B cell (primary cell): ENCODE results near the gene CPED1. TPM values are rescaled to one million over a fixed set of nuclear protein-coding genes. Genes with fewer than 3 reads are reported as not detected.

Experiments used
- ATAC-seq: fragments of 200-7000 bp; cut with Tn5 transposase; one replicate; pipeline ENCODE4 v1.10.0; 2021; ENCODE audit warnings: low read depth, mild to moderate bottlenecking, moderate number of reproducible peaks, moderate library complexity
- CTCF ChIA-PET: fragments of 350-600 bp; sonication (Branson Sonifier 250); formaldehyde crosslinking; loops from one replicate; lab custom pipeline; 2021; ENCODE audit warnings: antibody characterized with exemption, inconsistent platforms; lab: Charles Lee
- POLR2A ChIA-PET: fragments of 350-600 bp; sonication (Branson Sonifier 250); formaldehyde crosslinking; loops from one replicate; lab custom pipeline; 2021; ENCODE audit warnings: antibody characterized with exemption; lab: Charles Lee
- DNase-seq: peaks from one replicate; pipeline ENCODE4 v3.0.0; 2013
- H2AFZ ChIP-seq: 2 replicates; pipeline ENCODE4 v1.6.1; 2012; ENCODE audit warnings: mild to moderate bottlenecking, low read depth, low read length; ENCODE audit not compliant: insufficient read depth, poor library complexity, severe bottlenecking
- H3K27ac ChIP-seq, 2 donors: 1 replicate in 1 of 2; 2 replicates in 1 of 2; pipeline ENCODE4 v1.5.1; 2012 to 2013; ENCODE audit warnings: low read length in 2 of 2, mild to moderate bottlenecking in 2 of 2, moderate library complexity in 1 of 2
- H3K27me3 ChIP-seq, 4 experiments: fragments of 200-600 bp in 1 of 4; sonication (generic) in 1 of 4; replicated peaks in 1 of 4; 1 replicate in 2 of 4; 2 replicates in 2 of 4; pipeline versions ENCODE4 v1.6.1 to v1.7.0; 2013 to 2016; ENCODE audit warnings: low read length in 3 of 4, mild to moderate bottlenecking in 2 of 4, mixed read lengths in 1 of 4, moderate library complexity in 1 of 4; ENCODE audit not compliant: insufficient read depth in 4 of 4, control insufficient read depth in 3 of 4; ENCODE audit errors: control extremely low read depth in 1 of 4
- H3K36me3 ChIP-seq, 2 experiments: replicated peaks in 1 of 2; 1 replicate in 1 of 2; 2 replicates in 1 of 2; pipeline versions ENCODE4 v1.6.1 to v1.7.1; 2013; ENCODE audit warnings: low read length in 1 of 2; ENCODE audit not compliant: insufficient read depth in 2 of 2, control insufficient read depth in 1 of 2; ENCODE audit errors: control extremely low read depth in 1 of 2, extremely low read depth in 1 of 2
- H3K4me1 ChIP-seq, 2 donors: fragments of 200-600 bp in 1 of 2; sonication (generic) in 1 of 2; 1 replicate in 1 of 2; 2 replicates in 1 of 2; pipeline versions ENCODE4 v1.5.1 to v1.6.1; 2013 to 2017; ENCODE audit warnings: low read length in 2 of 2; ENCODE audit not compliant: control insufficient read depth in 2 of 2, insufficient read depth in 2 of 2
- H3K4me2 ChIP-seq: replicated peaks from 2 replicates; pipeline ENCODE3; 2012; ENCODE audit warnings: mild to moderate bottlenecking, low read depth, low read length; ENCODE audit not compliant: poor library complexity, severe bottlenecking
- H3K4me3 ChIP-seq, 5 experiments: fragments of 200-600 bp in 1 of 5; sonication (generic) in 1 of 5; 1 replicate in 3 of 5; 2 replicates in 2 of 5; pipeline versions ENCODE4 v1.5.1 to v1.7.0; 2011 to 2016; ENCODE audit warnings: low read length in 4 of 5, mild to moderate bottlenecking in 4 of 5, low read depth in 2 of 5, control low read depth in 1 of 5, moderate library complexity in 1 of 5; ENCODE audit not compliant: insufficient read depth in 1 of 5; ENCODE audit errors: control extremely low read depth in 1 of 5, extremely low read depth in 1 of 5
- H3K79me2 ChIP-seq: fragments of 200-600 bp; sonication (generic); one replicate; pipeline ENCODE4 v1.6.0; 2016; ENCODE audit warnings: low read length; ENCODE audit not compliant: control insufficient read depth, insufficient read depth
- H3K9ac ChIP-seq: fragments of 200-600 bp; sonication (generic); 2 replicates; pipeline ENCODE4 v1.6.1; 2017; ENCODE audit warnings: mild to moderate bottlenecking, low read length, moderate library complexity
- H3K9me3 ChIP-seq, 3 donors: one replicate each; pipeline versions ENCODE4 v1.6.1 to v1.7.1; 2013; ENCODE audit warnings: low read length in 2 of 3; ENCODE audit not compliant: control insufficient read depth in 2 of 3, insufficient read depth in 1 of 3; ENCODE audit errors: control extremely low read depth in 1 of 3
- H4K20me1 ChIP-seq: 2 replicates; pipeline ENCODE4 v1.6.0; 2012; ENCODE audit warnings: mild to moderate bottlenecking, low read length; ENCODE audit not compliant: insufficient read depth, control insufficient read depth, poor library complexity, severe bottlenecking
- H3K27ac Mint-ChIP-seq: one replicate; pipeline ENCODE4 v1.8.0; 2021; ENCODE audit warnings: mixed read lengths
- H3K27me3 Mint-ChIP-seq: one replicate; pipeline ENCODE4 v1.8.0; 2021; ENCODE audit warnings: mixed read lengths
- H3K4me1 Mint-ChIP-seq: one replicate; pipeline ENCODE4 v1.8.0; 2021; ENCODE audit warnings: mixed read lengths
- H3K4me3 Mint-ChIP-seq: one replicate; pipeline ENCODE4 v1.8.0; 2021; ENCODE audit warnings: mixed read lengths
- H3K9me3 Mint-ChIP-seq: one replicate; pipeline ENCODE4 v1.8.0; 2022; ENCODE audit warnings: mixed read lengths; ENCODE audit not compliant: insufficient read depth
- CTCF ChIP-seq: fragments of 200-600 bp; IDR thresholded peaks from one replicate; pipeline ENCODE4 v1.8.0; 2022; ENCODE audit warnings: antibody characterized with exemption, mild to moderate bottlenecking
- EZH2 ChIP-seq: IDR thresholded peaks from 2 replicates; pipeline ENCODE4 v1.6.1; 2012; ENCODE audit warnings: borderline replicate concordance, low read depth, mild to moderate bottlenecking, moderate library complexity, low read length; ENCODE audit not compliant: insufficient read depth, poor library complexity, severe bottlenecking
- WGBS: methylation state at CpG from one replicate; pipeline ENCODE4 v1.1.5; 2013; ENCODE audit warnings: missing lambda C conversion rate; ENCODE audit not compliant: insufficient coverage; 5-methylcytosine and 5-hydroxymethylcytosine counted together
- intact Hi-C: fragments of 100-400 bp; cut with micrococcal nuclease; formaldehyde crosslinking; loops from one replicate; pipeline ENCODE4 v1.10.0; 2022
- polyA plus RNA-seq: library from polyadenylated mRNA; depleted of rRNA; stranded (reverse); fragments of >200 nt; gene quantifications from 2 replicates; pipeline ENCODE4 v1.2.3, GENCODE V29; 2012
- total RNA-seq, 2 donors: library from RNA; stranded (reverse); fragments of 120-200 nt in 1 of 2; gene quantifications; 1 replicate in 1 of 2; 2 replicates in 1 of 2; pipeline versions ENCODE4 v1.2.3 to v1.2.4, GENCODE V29; 2013 to 2022

The CPED1 gene
- total and polyA plus RNA-seq, 2 donors (not counting 1 experiment from before 2014, with no cell fraction given): 0.44 to 3.8 TPM

GRCh38 chr7:121008816-121009215 lies 20.3 kb downstream of the CPED1 start:
- H3K4me3 ChIP-seq: no peak overlapping the region
- H2AFZ ChIP-seq: no peak overlapping the region
- no peaks in the 10 kb centered on the region for H3K9me3 ChIP-seq
- Mint-ChIP-seq H3K9me3 (no peaks in the 10 kb centered on the region), H3K4me3 (no peak overlapping the region), H3K4me1 (no peaks in the 10 kb centered on the region), H3K27ac (no peak overlapping the region), H3K27me3 (peaks cover 20% of the 10 kb centered on the region)
- peaks cover 0 to 5% (median 1%) of the 10 kb centered on the region in 4 experiments for H3K27me3 ChIP-seq
- WGBS: 73% methylated on average over 1 of the region's 2 CpGs
- DNase-seq (no peak), ATAC-seq (no peak)
- H3K9ac ChIP-seq: no peak overlapping the region
- H3K4me2 ChIP-seq: no peak overlapping the region
- H3K4me1 ChIP-seq: no peaks in the 10 kb centered on the region
- no peaks in the 10 kb centered on the region for H3K36me3 ChIP-seq
- no peaks in the 10 kb centered on the region for H3K79me2 ChIP-seq
- intact Hi-C loops: no loop called here
- TF ChIP-seq CTCF (no peak), EZH2 (no peak)
- POLR2A ChIA-PET: no interaction called here
- no peaks in the 10 kb centered on the region for H4K20me1 ChIP-seq
- no peak overlapping the region for H3K27ac ChIP-seq
- CTCF ChIA-PET: interaction anchor here (0.9 kb wide), 1 partner anchor 22 kb away, joined by 3 read pairs; no protein-coding TSS in a partner anchor

GRCh38 chr7:121011401-121011800 lies 22.9 kb downstream of the CPED1 start:
- H3K27ac Mint-ChIP-seq: no peak overlapping the region

More at GRCh38 chr7:121011401-121011800, 22.9 kb downstream of the CPED1 start:
- Histone ChIP-seq H3K27ac (no peak overlapping the region), H3K4me2 (no peak overlapping the region), H4K20me1 (no peaks in the 10 kb centered on the region), H3K27me3 (peaks cover 0 to 3% (median 0%) of the 10 kb centered on the region in 4 experiments), H3K9ac (no peak overlapping the region), H3K36me3 (no peaks in the 10 kb centered on the region), H3K4me1 (no peaks in the 10 kb centered on the region), H3K79me2 (no peaks in the 10 kb centered on the region), H3K4me3 (no peak overlapping the region), H2AFZ (no peak overlapping the region), H3K9me3 (no peaks in the 10 kb centered on the region)
- Mint-ChIP-seq H3K4me3 (no peak overlapping the region), H3K9me3 (no peaks in the 10 kb centered on the region), H3K4me1 (no peaks in the 10 kb centered on the region), H3K27me3 (peaks cover 16% of the 10 kb centered on the region)
- DNase-seq (no peak), ATAC-seq (no peak)
- intact Hi-C loops: no loop called here
- TF ChIP-seq EZH2 (no peak), CTCF (no peak)
- ChIA-PET CTCF (interaction anchor here (0.7 kb wide), 1 partner anchor 24 kb away, joined by 4 read pairs; no protein-coding TSS in a partner anchor), POLR2A (no interaction called here)
- WGBS: no CpG with 5 or more reads among the region's 1 CpG
